ENCODE data around the gene MRPL40. TPM values are rescaled to one million over a fixed set of nuclear protein-coding genes. Genes with fewer than 3 reads are reported as not detected.

The MRPL40 gene
- total RNA-seq, 2 donors from 2014 or later: 31.9 to 40.9 TPM

DNA sequence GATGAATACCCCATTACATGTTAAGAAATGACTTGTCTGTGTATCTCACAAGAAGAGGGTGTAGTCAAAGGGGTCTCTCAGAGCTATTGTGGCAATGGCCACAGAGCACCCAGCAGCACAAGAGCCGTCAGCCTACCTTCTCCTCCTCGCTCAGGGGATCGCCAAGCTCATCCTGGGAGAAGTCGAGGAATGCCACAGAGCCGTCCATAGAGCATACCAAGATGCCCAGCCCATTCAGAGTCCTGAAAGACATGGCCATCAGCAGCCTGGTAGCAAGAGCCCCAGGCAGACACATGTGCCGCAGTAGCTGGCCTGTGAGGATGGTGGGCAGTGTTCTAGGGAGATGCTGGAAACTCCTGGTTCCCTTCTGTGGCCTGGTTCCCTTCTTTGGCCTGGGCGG is 44.8 kb upstream of the MRPL40 start:
- TF ChIP-seq, protein P1, sequence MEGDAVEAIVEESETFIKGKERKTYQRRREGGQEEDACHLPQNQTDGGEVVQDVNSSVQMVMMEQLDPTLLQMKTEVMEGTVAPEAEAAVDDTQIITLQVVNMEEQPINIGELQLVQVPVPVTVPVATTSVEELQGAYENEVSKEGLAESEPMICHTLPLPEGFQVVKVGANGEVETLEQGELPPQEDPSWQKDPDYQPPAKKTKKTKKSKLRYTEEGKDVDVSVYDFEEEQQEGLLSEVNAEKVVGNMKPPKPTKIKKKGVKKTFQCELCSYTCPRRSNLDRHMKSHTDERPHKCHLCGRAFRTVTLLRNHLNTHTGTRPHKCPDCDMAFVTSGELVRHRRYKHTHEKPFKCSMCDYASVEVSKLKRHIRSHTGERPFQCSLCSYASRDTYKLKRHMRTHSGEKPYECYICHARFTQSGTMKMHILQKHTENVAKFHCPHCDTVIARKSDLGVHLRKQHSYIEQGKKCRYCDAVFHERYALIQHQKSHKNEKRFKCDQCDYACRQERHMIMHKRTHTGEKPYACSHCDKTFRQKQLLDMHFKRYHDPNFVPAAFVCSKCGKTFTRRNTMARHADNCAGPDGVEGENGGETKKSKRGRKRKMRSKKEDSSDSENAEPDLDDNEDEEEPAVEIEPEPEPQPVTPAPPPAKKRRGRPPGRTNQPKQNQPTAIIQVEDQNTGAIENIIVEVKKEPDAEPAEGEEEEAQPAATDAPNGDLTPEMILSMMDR (IDR thresholded peaks at IDR 0.05): no peak
- H3K36me3 ChIP-seq: peaks cover 69% of the 10 kb centered on the region
- H3K4me1 ChIP-seq: no peaks in the 10 kb centered on the region

DNA sequence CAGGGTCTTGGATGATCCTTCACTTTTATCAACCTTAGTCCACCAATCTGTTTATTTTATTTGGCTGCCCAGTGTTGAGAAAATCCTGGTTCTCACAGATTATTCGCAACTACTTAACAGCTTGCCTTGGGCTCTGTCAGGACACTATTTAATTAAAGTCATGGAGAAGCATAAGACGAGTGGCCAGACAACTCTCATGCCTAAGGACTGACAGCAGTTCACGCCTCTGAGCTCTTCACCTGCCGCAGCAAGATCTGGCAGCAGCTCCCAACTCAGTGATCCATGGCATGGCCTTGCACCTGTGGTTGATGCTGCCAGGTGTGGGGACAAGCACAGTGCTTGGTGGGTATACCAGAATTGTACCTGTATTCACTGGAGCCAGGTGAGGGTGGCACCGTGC is 38.6 kb upstream of the MRPL40 start:
- Histone ChIP-seq H3K27me3 (no peaks in the 10 kb centered on the region), H3K4me1 (no peaks in the 10 kb centered on the region), H3K4me3 (no peak overlapping the region), H3K36me3 (peaks cover 58% of the 10 kb centered on the region), H3K27ac (no peak overlapping the region), H3K9me3 (no peaks in the 10 kb centered on the region)
- TF ChIP-seq, protein P1 (IDR thresholded peaks at IDR 0.05): no peak
- DNase-seq (ENCODE audit: low spot score): no peak

More for the DNA sequence above, 44.8 kb upstream of the MRPL40 start:
- Histone ChIP-seq H3K27ac (no peak overlapping the region), H3K27me3 (no peaks in the 10 kb centered on the region), H3K9me3 (no peaks in the 10 kb centered on the region), H3K4me3 (no peak overlapping the region)
- no peak for DNase-seq (ENCODE audit: low spot score)

DNA sequence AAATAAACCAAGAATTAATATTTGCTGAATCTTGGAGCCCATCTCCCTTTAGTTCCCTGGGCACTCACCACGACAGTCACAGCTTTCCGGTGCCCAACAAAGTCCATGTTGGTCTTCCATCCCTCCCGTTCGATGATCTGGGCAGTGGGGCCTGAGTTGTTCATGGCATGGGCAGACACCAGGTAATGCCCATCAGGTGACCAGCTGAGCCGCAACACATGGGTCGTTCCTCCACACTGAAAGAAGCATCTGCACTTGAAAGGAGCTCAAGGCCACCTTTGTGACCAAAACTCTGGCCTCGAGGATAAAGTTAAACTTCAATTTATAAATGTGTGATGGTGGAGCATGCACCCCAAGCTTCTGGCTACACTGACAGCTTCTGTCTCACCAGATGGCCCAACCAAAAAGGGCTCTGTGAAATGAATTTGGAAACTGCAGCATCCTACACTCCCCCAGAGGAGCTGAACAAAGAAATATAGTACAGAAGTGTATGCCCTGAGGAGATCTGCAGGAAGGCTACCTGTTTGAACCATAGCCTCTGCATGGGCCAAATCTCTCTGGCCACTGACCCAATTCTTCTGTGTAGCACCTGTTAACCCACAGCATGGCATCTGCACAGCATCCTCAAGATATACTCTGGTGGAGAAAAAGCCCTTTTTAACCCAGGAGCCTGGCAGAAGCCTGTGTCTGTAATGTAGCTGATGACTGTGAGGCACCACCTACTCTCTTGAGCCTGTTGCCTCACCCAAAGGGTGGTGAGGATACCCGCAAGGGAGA is 37.9 kb upstream of the MRPL40 start:
- Histone ChIP-seq H3K9me3 (no peaks in the 10 kb centered on the region), H3K4me1 (no peaks in the 10 kb centered on the region), H3K36me3 (peaks cover 56% of the 10 kb centered on the region), H3K27ac (no peak overlapping the region), H3K27me3 (no peaks in the 10 kb centered on the region), H3K4me3 (no peak overlapping the region)
- no peak for DNase-seq (ENCODE audit: low spot score)
- TF ChIP-seq, protein P1 (IDR thresholded peaks at IDR 0.05): no peak

DNA sequence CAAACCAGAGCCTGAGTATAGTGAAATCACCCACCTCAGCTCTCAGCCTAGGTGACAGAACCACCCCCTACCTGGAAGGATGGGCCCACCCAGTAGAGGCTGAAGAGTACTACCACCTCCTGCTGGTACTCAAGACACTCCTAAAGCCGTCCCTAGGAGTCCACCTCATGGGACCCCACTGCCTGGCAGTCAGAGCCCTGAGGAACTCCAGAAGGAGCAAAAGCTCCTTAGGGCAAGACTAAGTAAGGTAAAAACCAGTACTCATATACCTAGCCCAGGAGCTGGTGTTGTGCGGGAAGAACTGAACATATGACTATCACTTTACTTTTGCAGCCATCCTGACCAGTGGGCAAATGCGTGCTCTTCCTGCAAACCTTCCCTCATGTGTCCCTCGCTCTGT is 37.1 kb upstream of the MRPL40 start:
- H3K36me3 ChIP-seq: peaks cover 59% of the 10 kb centered on the region
- TF ChIP-seq, protein P1 (IDR thresholded peaks at IDR 0.05): no peak

DNA sequence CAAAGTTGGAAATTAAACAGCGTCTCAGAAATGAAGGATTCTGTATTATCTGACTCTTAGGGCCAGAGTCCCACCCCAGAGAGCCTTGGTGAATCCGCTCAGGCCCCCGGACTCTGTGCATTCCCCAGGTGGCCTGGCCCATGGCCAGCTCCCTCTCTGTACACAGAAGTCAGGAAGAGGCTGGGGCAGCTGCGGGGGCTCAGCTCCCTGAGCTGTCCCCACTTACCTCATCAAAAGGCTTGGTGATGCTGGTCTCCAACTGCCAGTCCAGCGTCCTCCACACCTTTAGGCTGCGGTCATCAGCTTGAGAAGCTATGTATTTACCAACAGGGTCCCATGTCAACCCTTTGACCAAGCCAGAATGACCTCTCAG is 35.8 kb upstream of the MRPL40 start:
- TF ChIP-seq, protein P1 (IDR thresholded peaks at IDR 0.05): no peak
- Histone ChIP-seq H3K36me3 (peaks cover 62% of the 10 kb centered on the region), H3K27me3 (no peaks in the 10 kb centered on the region), H3K9me3 (no peaks in the 10 kb centered on the region), H3K27ac (no peak overlapping the region), H3K4me1 (no peaks in the 10 kb centered on the region), H3K4me3 (no peak overlapping the region)
- DNase-seq (ENCODE audit: low spot score): no peak

More for the DNA sequence above, 37.1 kb upstream of the MRPL40 start:
- no peak overlapping the region for H3K27ac ChIP-seq
- no peaks in the 10 kb centered on the region for H3K27me3 ChIP-seq
- no peak for DNase-seq (ENCODE audit: low spot score)
- no peaks in the 10 kb centered on the region for H3K9me3 ChIP-seq
- no peak overlapping the region for H3K4me3 ChIP-seq
- no peaks in the 10 kb centered on the region for H3K4me1 ChIP-seq
